IPS-20b (cell line): ENCODE data around the gene IRF3.

ENCODE experiments used
- H3K27ac ChIP-seq: one replicate; pipeline ENCODE4 v1.5.1; 2013; ENCODE audit warnings: low read length
- H3K27me3 ChIP-seq: 2 replicates; pipeline ENCODE4 v1.6.1; 2013; ENCODE audit warnings: mild to moderate bottlenecking, low read length, inconsistent platforms; ENCODE audit not compliant: insufficient read depth
- H3K36me3 ChIP-seq: 2 replicates; pipeline ENCODE4 v1.6.1; 2013; ENCODE audit warnings: low read depth, mild to moderate bottlenecking, inconsistent platforms, low read length, moderate library complexity; ENCODE audit not compliant: insufficient read depth
- H3K4me1 ChIP-seq: 2 replicates; pipeline ENCODE4 v1.6.1; 2013; ENCODE audit warnings: mild to moderate bottlenecking, control low read depth, inconsistent platforms, low read length, moderate library complexity; ENCODE audit not compliant: insufficient read depth
- H3K4me3 ChIP-seq: 2 replicates; pipeline ENCODE4 v1.5.1; 2013; ENCODE audit warnings: mild to moderate bottlenecking, low read length, inconsistent platforms
- H3K9ac ChIP-seq: 2 replicates; pipeline ENCODE4 v1.6.1; 2013; ENCODE audit warnings: low read depth, mild to moderate bottlenecking, inconsistent platforms, low read length, moderate library complexity
- H3K9me3 ChIP-seq: 2 replicates; pipeline ENCODE4 v1.6.1; 2013; ENCODE audit warnings: mild to moderate bottlenecking, low read depth, low read length, inconsistent platforms; ENCODE audit not compliant: insufficient read depth

IRF3 gene

DNA sequence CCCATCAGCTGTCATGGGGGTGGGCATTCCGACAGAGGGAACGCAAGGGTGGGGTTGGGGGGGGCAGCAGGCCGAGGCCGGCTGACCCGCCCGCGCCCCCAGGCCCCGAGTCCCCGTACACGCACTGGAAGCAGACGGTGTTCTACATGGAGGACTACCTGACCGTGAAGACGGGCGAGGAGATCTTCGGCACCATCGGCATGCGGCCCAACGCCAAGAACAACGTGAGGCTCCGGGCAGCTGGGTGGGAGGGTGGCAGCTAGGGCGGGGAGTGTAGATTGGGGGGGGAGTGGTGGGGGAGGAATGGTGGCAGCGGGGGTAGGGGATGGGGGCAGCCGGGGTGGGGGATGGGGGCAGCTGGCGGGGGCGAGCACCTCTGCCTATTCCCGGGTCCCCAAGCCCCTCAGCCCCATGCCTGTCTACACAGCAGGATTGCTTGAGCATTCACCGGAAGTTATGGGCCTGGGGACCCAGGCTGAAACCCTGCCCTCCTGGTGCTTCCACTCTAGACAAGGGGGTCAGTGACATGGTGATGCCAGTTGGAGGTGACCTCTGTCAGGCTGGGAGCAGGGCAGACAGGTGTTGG is 20.9 kb upstream of the IRF3 start:
- no peak overlapping the region for H3K9ac ChIP-seq
- peaks cover 66% of the 10 kb centered on the region for H3K36me3 ChIP-seq
- no peaks in the 10 kb centered on the region for H3K4me1 ChIP-seq
- H3K9me3 ChIP-seq, result no peaks in the 10 kb centered on the region
- H3K4me3 ChIP-seq, result no peak overlapping the region
- H3K27me3 ChIP-seq, result no peaks in the 10 kb centered on the region
- H3K27ac ChIP-seq, result no peak overlapping the region

DNA sequence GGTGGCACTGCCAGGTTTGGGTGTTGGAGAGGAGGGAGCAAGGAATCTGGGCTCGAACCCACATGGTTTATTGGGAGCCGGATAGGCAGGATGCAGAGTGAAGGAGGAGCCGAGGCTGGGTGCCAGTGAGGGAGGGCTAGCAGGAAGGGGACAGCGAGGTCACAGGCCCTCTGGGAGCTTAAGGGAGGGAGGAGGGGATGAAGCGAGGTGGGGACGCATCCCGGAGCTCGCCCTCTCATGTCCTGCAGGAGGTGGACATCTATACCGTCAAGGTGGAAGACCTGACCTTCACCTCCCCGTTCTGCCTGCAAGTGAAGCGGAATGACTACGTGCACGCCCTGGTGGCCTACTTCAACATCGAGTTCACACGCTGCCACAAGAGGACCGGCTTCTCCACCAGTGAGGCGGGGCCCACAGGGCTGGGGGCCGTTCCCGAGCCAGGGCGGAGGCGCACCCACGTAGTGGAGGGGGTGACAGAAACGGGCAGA is 20.2 kb upstream of the IRF3 start:
- Histone ChIP-seq H3K36me3 (peaks cover 72% of the 10 kb centered on the region), H3K4me3 (no peak overlapping the region), H3K27ac (no peak overlapping the region), H3K9ac (no peak overlapping the region), H3K9me3 (no peaks in the 10 kb centered on the region), H3K4me1 (no peaks in the 10 kb centered on the region), H3K27me3 (no peaks in the 10 kb centered on the region)

DNA sequence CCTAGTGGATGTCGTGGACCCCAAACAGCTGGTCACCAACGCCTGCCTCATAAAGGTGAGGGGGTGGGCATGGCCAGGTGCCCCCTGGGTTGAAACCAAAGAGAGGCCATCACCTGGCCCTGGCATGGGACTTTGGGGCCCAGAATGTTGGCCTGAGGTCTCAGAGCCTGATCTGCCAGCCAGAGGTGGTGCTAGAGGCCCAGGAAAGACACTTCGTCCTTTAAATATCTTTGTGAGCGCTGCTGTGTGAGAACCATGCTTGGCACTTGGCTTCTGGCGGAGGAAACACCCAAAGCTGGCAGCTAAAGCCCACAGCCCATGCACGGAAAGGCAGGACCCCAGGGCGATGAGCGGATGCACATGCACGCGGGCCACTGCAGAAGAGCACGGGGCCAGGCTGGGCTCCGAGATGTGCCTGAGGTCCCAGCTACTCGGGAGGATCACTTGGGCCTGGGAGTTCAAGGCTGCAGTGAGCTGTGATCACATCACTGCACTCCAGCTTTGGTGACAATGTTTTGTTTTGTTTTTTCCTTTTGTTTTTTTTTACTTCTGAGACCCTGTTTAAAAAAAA is 19.4 kb upstream of the IRF3 start:
- Histone ChIP-seq H3K9me3 (no peaks in the 10 kb centered on the region), H3K9ac (no peak overlapping the region), H3K4me1 (peaks cover under 1% of the 10 kb centered on the region; the same call in 1 of the 2 replicates), H3K27ac (no peak overlapping the region), H3K4me3 (no peak overlapping the region), H3K27me3 (no peaks in the 10 kb centered on the region), H3K36me3 (peaks cover 77% of the 10 kb centered on the region)

- Histone ChIP-seq H3K4me1 (peaks cover 5% of the 10 kb centered on the region; the same call in 1 of the 2 replicates), H3K4me3 (no peak overlapping the region), H3K36me3 (peaks cover 77% of the 10 kb centered on the region), H3K9ac (no peak overlapping the region), H3K27ac (no peak overlapping the region), H3K27me3 (no peaks in the 10 kb centered on the region), H3K9me3 (no peaks in the 10 kb centered on the region)
Measured at GRCh38 chr19:49684251-49684982, 18.8 kb upstream of the IRF3 start.

GRCh38 chr19:49683814-49684250 is 18.2 kb upstream of the IRF3 start:
- peaks cover 77% of the 10 kb centered on the region for H3K36me3 ChIP-seq
- no peaks in the 10 kb centered on the region for H3K9me3 ChIP-seq
- no peaks in the 10 kb centered on the region for H3K27me3 ChIP-seq
- no peak overlapping the region for H3K27ac ChIP-seq
- H3K9ac ChIP-seq, result no peak overlapping the region
- H3K4me3 ChIP-seq, result no peak overlapping the region
- peaks cover 9% of the 10 kb centered on the region; the same call in 1 of the 2 replicates for H3K4me1 ChIP-seq

DNA sequence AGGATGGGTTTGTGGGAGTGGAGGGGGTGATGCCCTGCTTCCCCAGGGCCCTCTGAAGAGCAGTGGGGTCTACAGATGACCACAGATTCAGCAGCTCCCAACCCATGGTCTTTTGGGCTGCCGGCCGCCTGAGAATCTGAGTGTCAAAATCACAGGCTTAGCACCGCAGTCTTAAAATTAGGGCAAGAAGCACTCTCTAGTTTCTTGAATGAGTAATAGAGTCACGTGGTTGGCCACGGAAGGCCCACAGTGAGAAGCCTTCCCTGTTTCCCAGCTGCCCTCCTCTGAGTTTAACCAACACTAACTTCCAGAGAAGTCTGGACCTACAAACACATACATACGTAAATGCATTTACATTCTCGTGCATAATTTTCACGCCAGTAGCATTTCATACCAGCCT is 16.6 kb upstream of the IRF3 start:
- Histone ChIP-seq H3K4me1 (peaks cover 9% of the 10 kb centered on the region; the same call in 1 of the 2 replicates), H3K9ac (no peak overlapping the region), H3K27me3 (no peaks in the 10 kb centered on the region), H3K36me3 (peaks cover 67% of the 10 kb centered on the region), H3K27ac (no peak overlapping the region), H3K4me3 (no peak overlapping the region), H3K9me3 (no peaks in the 10 kb centered on the region)

GRCh38 chr19:49681830-49682229 is 16.2 kb upstream of the IRF3 start:
- Histone ChIP-seq H3K36me3 (peaks cover 62% of the 10 kb centered on the region), H3K9me3 (no peaks in the 10 kb centered on the region), H3K27me3 (no peaks in the 10 kb centered on the region), H3K27ac (no peak overlapping the region), H3K4me1 (peaks cover 9% of the 10 kb centered on the region; the same call in 1 of the 2 replicates), H3K9ac (no peak overlapping the region), H3K4me3 (no peak overlapping the region)

DNA sequence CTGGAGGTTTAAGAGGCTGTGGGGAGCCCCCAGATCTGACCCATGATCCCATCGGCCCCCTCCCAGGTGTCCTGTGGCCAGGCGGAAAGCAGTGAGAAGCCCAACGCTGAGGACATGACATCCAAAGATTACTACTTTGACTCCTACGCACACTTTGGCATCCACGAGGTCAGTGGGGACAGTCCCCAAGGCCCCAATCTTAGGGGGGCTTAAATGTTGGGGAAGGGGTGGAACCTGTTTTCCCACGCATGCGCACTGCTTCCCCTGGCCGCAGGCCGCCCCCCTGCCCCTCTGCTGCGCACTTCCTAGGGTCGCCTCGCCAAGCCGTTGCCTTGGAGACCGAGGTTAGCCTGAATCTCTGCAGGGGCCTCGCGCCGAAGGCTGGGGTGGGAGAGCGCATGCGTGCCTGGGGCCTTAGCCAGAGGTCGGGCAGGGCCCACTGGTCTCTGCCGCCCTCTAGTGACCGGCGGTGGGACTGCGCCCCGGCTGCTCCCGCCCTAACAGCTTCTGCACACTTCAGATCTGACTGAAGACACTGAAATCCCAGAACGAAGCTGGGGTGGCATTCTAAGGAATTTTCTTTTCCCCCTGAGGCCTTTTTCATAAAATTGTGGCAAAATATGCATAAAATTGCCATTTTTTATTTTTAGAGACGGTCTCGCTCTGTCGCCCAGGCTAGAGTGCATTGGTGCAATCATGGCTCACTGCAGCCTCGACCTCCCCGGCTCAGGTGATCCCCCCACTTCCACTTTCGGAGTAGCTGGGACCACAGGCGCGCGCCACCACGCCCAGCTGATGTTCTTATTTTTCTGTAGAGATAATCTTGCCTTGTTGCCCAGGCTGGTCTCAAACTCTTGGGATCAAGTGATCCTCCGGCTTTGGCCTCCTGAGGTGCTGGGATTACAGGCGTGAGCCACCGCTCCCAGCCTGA is 15.0 kb upstream of the IRF3 start:
- H3K27ac ChIP-seq, result peak overlapping the region; percentile 59
- peaks cover 9% of the 10 kb centered on the region; the same call in 1 of the 2 replicates for H3K4me1 ChIP-seq
- H3K4me3 ChIP-seq, result peak overlapping the region; percentile 49; the same call in 1 of the 2 replicates
- H3K9me3 ChIP-seq, result no peaks in the 10 kb centered on the region
- H3K9ac ChIP-seq, result peak overlapping the region; percentile 41; the same call in 1 of the 2 replicates
- no peaks in the 10 kb centered on the region for H3K27me3 ChIP-seq
- peaks cover 52% of the 10 kb centered on the region for H3K36me3 ChIP-seq

DNA sequence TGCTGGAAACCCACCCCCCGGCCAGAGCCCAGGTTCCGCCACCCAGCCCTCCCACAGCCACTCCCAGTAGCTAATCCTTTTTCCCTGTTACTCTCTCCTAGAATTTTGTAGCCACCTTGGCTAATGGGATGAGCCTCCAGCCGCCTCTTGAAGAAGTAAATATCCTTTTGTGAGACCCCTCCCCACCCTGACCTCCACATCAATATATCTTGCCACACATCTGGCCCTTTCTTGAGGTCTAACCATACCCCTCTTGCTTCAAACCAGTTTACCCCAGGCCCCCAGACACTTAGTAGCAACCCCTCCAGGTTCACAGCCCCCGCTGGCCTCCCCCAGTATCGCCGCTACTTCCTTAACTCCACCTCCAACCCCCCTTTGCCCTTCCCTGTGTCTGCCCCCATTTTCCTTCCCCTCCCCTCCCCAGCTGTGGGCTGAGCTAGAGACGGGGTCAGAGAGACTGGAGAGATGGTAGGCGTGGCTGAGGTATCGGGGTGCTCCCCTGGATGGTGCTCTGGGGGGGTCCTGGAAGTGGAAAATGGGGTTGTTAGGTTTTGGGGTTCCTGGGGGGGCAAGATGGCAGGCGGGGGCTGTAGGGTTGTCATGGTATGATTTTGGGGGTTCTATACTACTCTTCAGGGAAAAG is 14.2 kb upstream of the IRF3 start:
- no peaks in the 10 kb centered on the region for H3K9me3 ChIP-seq
- H3K4me3 ChIP-seq, result peak overlapping the region; percentile 49
- H3K27me3 ChIP-seq, result no peaks in the 10 kb centered on the region
- H3K36me3 ChIP-seq, result peaks cover 45% of the 10 kb centered on the region
- H3K9ac ChIP-seq, result peak overlapping the region; percentile 41; the same call in 1 of the 2 replicates
- H3K4me1 ChIP-seq, result peaks cover 9% of the 10 kb centered on the region; the same call in 1 of the 2 replicates
- H3K27ac ChIP-seq, result peak overlapping the region; percentile 59

GRCh38 chr19:49678985-49679770 is 13.5 kb upstream of the IRF3 start:
- Histone ChIP-seq H3K27me3 (no peaks in the 10 kb centered on the region), H3K9ac (no peak overlapping the region), H3K36me3 (peaks cover 38% of the 10 kb centered on the region), H3K4me3 (peak overlapping the region; percentile 49; the same call in 1 of the 2 replicates), H3K27ac (peak overlapping the region; percentile 59), H3K4me1 (peaks cover 9% of the 10 kb centered on the region; the same call in 1 of the 2 replicates), H3K9me3 (no peaks in the 10 kb centered on the region)
